Type B pancreatic cell (in vitro differentiated cells): ENCODE measurements around the gene PTPRM. TPM values are rescaled to one million over a fixed set of nuclear protein-coding genes. Genes with fewer than 3 reads are reported as not detected.
A peak's percentile ranks its signal among the peaks of the same experiment; 100 is the strongest.

Source experiments
- DNase-seq: peaks from one replicate; pipeline ENCODE4 v3.0.0; 2021; ENCODE audit warnings: mixed read lengths; ENCODE audit not compliant: unreplicated experiment; ENCODE audit errors: extremely low spot score
- H3K27ac Mint-ChIP-seq: 2 replicates; pipeline ENCODE4 v1.8.0; 2021; ENCODE audit warnings: mild to moderate bottlenecking, mixed read lengths
- H3K27me3 Mint-ChIP-seq: 2 replicates; pipeline ENCODE4 v1.8.0; 2021; ENCODE audit warnings: mixed read lengths
- H3K36me3 Mint-ChIP-seq: 2 replicates; pipeline ENCODE4 v1.8.0; 2021; ENCODE audit warnings: mixed read lengths
- H3K4me1 Mint-ChIP-seq: one replicate; pipeline ENCODE4 v1.8.0; 2021; ENCODE audit warnings: mixed read lengths; ENCODE audit not compliant: unreplicated experiment
- H3K4me3 Mint-ChIP-seq: 2 replicates; pipeline ENCODE4 v1.8.0; 2021; ENCODE audit warnings: mild to moderate bottlenecking, mixed read lengths
- H3K9me3 Mint-ChIP-seq: 2 replicates; pipeline ENCODE4 v1.8.0; 2021; ENCODE audit warnings: mixed read lengths
- total RNA-seq: library from RNA; stranded (reverse); gene quantifications from 2 replicates; pipeline ENCODE4 v1.2.1, GENCODE V29; 2021; ENCODE audit warnings: low replicate concordance
- TF ChIP-seq, protein P1 (sequence below): fragments of 200-600 bp; sonication (generic); conservative IDR thresholded peaks from 2 replicates; pipeline ENCODE4 v1.5.0; 2021; ENCODE audit warnings: antibody characterized with exemption, mild to moderate bottlenecking

PTPRM gene
- total RNA-seq, 1 donor from 2014 or later, result 18.6 TPM

DNA sequence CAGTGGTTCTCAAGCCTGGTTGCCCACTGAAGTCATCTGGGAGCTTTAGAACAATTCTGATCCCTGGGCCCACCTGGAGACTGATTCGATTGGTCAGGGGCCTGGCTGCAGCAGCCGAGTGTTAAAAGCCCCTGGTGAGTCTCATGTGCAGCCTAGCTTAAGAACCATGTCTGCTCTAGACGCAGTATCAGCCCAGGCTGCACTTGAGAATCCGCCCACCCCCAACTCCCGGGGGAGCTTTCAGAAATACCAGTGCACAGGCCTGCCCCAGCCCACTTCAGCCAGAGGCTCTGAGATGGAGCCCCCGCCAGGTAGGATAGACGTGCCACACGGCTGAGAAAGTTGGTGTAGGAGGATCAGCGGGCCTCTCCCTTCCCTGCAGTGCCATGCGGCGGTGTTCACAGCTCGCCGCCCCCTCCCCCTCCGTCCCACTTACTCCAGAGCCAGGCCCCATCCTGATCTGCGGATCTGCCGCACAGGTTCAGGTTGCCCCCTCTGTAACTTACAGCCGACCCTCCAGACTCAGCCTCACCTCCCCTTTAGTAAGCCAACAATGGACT is 833.2 kb downstream of the PTPRM start:
- H3K27ac Mint-ChIP-seq, result no peak overlapping the region
- no peaks in the 10 kb centered on the region for H3K27me3 Mint-ChIP-seq
- H3K36me3 Mint-ChIP-seq, result no peaks in the 10 kb centered on the region
- no peak overlapping the region for H3K4me3 Mint-ChIP-seq
- H3K4me1 Mint-ChIP-seq, result peaks cover 10% of the 10 kb centered on the region
- TF ChIP-seq, protein P1, sequence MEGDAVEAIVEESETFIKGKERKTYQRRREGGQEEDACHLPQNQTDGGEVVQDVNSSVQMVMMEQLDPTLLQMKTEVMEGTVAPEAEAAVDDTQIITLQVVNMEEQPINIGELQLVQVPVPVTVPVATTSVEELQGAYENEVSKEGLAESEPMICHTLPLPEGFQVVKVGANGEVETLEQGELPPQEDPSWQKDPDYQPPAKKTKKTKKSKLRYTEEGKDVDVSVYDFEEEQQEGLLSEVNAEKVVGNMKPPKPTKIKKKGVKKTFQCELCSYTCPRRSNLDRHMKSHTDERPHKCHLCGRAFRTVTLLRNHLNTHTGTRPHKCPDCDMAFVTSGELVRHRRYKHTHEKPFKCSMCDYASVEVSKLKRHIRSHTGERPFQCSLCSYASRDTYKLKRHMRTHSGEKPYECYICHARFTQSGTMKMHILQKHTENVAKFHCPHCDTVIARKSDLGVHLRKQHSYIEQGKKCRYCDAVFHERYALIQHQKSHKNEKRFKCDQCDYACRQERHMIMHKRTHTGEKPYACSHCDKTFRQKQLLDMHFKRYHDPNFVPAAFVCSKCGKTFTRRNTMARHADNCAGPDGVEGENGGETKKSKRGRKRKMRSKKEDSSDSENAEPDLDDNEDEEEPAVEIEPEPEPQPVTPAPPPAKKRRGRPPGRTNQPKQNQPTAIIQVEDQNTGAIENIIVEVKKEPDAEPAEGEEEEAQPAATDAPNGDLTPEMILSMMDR, result no peak
- H3K9me3 Mint-ChIP-seq, result no peaks in the 10 kb centered on the region
- no peak for DNase-seq

GRCh38 chr18:8400825-8401224 is 833.7 kb downstream of the PTPRM start:
- TF ChIP-seq, protein P1, result no peak
- no peaks in the 10 kb centered on the region for H3K27me3 Mint-ChIP-seq
- no peaks in the 10 kb centered on the region for H3K36me3 Mint-ChIP-seq
- H3K27ac Mint-ChIP-seq, result no peak overlapping the region
- DNase-seq, result no peak
- no peaks in the 10 kb centered on the region for H3K9me3 Mint-ChIP-seq
- peaks cover 10% of the 10 kb centered on the region for H3K4me1 Mint-ChIP-seq
- no peak overlapping the region for H3K4me3 Mint-ChIP-seq

GRCh38 chr18:8401606-8402005 is 834.5 kb downstream of the PTPRM start:
- no peak for DNase-seq
- Mint-ChIP-seq H3K27me3 (no peaks in the 10 kb centered on the region), H3K9me3 (no peaks in the 10 kb centered on the region), H3K4me1 (peaks cover 10% of the 10 kb centered on the region), H3K36me3 (no peaks in the 10 kb centered on the region), H3K27ac (no peak overlapping the region), H3K4me3 (no peak overlapping the region)
- TF ChIP-seq, protein P1, result no peak

DNA sequence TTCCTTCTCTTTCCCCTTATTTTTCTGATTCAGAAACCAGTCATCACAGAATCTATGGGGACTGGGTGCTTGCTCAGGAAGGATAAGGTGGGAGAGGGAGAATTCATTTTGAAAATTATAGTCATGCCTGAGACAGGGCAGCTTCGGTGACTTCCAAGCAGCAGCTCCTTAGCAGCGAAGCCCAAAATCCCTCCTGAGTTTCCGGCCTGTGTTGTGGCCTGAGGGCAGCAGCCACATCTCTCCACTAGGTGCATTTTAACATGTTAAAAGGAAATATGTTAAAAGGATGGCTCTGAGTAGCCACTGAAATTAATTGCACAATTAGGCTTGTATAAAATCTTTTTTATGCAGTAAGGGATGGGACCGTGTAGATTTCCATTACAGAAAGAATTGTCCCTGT is 835.1 kb downstream of the PTPRM start:
- no peaks in the 10 kb centered on the region for H3K36me3 Mint-ChIP-seq
- no peak for DNase-seq
- no peak overlapping the region for H3K27ac Mint-ChIP-seq
- TF ChIP-seq, protein P1, result peak; percentile 53
- H3K4me1 Mint-ChIP-seq, result peaks cover 5% of the 10 kb centered on the region
- no peak overlapping the region for H3K4me3 Mint-ChIP-seq
- no peaks in the 10 kb centered on the region for H3K9me3 Mint-ChIP-seq
- H3K27me3 Mint-ChIP-seq, result no peaks in the 10 kb centered on the region

DNA sequence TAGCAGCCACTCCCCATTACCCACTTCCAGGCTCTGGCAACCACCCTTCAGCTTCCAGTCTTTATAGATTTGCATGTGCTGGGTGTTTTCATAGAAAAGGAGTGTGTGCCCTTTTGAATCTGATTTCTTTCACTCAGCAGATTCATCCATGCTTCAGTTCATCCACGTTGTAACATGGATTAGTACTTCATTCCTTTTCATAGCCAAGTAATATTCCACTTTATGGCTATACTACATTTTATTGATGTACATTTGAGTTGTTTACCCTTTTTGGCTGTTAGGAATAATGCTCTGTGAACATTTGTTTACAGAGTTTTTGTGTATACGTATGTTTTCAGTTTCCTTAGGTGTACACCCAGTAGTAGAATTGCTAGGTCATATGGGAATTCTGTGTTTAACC is 836.6 kb downstream of the PTPRM start:
- Mint-ChIP-seq H3K27me3 (no peaks in the 10 kb centered on the region), H3K9me3 (no peaks in the 10 kb centered on the region), H3K4me3 (no peak overlapping the region), H3K27ac (no peak overlapping the region), H3K4me1 (no peaks in the 10 kb centered on the region), H3K36me3 (no peaks in the 10 kb centered on the region)
- TF ChIP-seq, protein P1, result no peak
- DNase-seq, result no peak
